ENCODE data around the gene P2RX6.
"Not testable (repeated sequence)": the region's sequence is repeated elsewhere in the genome, so short reads cannot be mapped to it uniquely, and the experiment has no call there.

The P2RX6 gene

GRCh38 chr22:20994128-20994901 lies 20.6 kb upstream of the P2RX6 start:
- DNase-seq (ENCODE audit: low read depth): no peak

GRCh38 chr22:20994902-20995241 lies 20.1 kb upstream of the P2RX6 start:
- DNase-seq (ENCODE audit: low read depth): no peak

- DNase-seq (ENCODE audit: low read depth): no peak
Measured at GRCh38 chr22:20995329-20996030, 19.5 kb upstream of the P2RX6 start.

- no peak for DNase-seq (ENCODE audit: low read depth)
Measured at GRCh38 chr22:20996031-20996410, 18.9 kb upstream of the P2RX6 start.

GRCh38 chr22:20996598-20997535 lies 18.1 kb upstream of the P2RX6 start:
- DNase-seq (ENCODE audit: low read depth): no peak

GRCh38 chr22:20997536-20998257 lies 17.3 kb upstream of the P2RX6 start:
- DNase-seq (ENCODE audit: low read depth): no peak

- no peak for DNase-seq (ENCODE audit: low read depth)
Measured at GRCh38 chr22:20998411-20999336, 16.3 kb upstream of the P2RX6 start.

- no peak for DNase-seq (ENCODE audit: low read depth)
Measured at GRCh38 chr22:20999350-21000206, 15.4 kb upstream of the P2RX6 start.

- no peak for DNase-seq (ENCODE audit: low read depth)
Measured at GRCh38 chr22:21000207-21000986, 14.6 kb upstream of the P2RX6 start.

GRCh38 chr22:21000987-21001600 lies 13.9 kb upstream of the P2RX6 start:
- DNase-seq (ENCODE audit: low read depth): no peak

GRCh38 chr22:21001601-21002325 lies 13.2 kb upstream of the P2RX6 start, which contains the start of gene THAP7:
THAP7 (minus strand) TSS chr22:21002118; CDS start chr22:21001911, 207 bp downstream.
- peak; percentile 96 for DNase-seq (ENCODE audit: low read depth)

- DNase-seq (ENCODE audit: low read depth): no peak
Measured at GRCh38 chr22:21003782-21004181, 11.2 kb upstream of the P2RX6 start.

GRCh38 chr22:21009208-21009607 lies 5.8 kb upstream of the P2RX6 start:
- not testable (repeated sequence) for DNase-seq (ENCODE audit: low read depth)

- no peak for DNase-seq (ENCODE audit: low read depth)
Measured at GRCh38 chr22:21009638-21010425, 5.1 kb upstream of the P2RX6 start.

- no peak for DNase-seq (ENCODE audit: low read depth)
Measured at GRCh38 chr22:21010426-21011113, 4.4 kb upstream of the P2RX6 start.
